Measurements from ENCODE around the gene ABHD17A. TPM values are rescaled to one million over a fixed set of nuclear protein-coding genes. Genes with fewer than 3 reads are reported as not detected.

ABHD17A gene
- total and polyA plus RNA-seq, 2 of the 8 experiments (the other 6 are each of a cell fraction or from before 2014, with no cell fraction given): 41.2 to 87.4 TPM

- no peak overlapping the region for H2AFZ ChIP-seq (ENCODE audit: low read length)
- no peaks in the 10 kb centered on the region; a peak in 2 of 7 replicates for H3K27me3 ChIP-seq (replicated peaks in 1 of 4; ENCODE audit: control insufficient read depth in 3 of 4, extremely low read depth in 1 of 4, insufficient read depth in 3 of 4, low read length in 3 of 4)
- no peak overlapping the region for H2BK120ac ChIP-seq (replicated peaks; ENCODE audit: low read depth, low read length)
- no peak overlapping the region for H2BK15ac ChIP-seq (ENCODE audit: low read length)
- no peak overlapping the region for H3K14ac ChIP-seq (ENCODE audit: insufficient read length)
- peaks cover 23% of the 10 kb centered on the region for H3K79me1 ChIP-seq (ENCODE audit: low read depth, low read length)
- H3K23ac ChIP-seq (ENCODE audit: insufficient read length): no peak overlapping the region
- CTCF ChIA-PET (ENCODE audit: partially characterized antibody): interaction anchor here (1.3 kb wide), 1 partner anchor 62 kb away, joined by 3 read pairs; no protein-coding TSS in a partner anchor
- no peaks in the 10 kb centered on the region for H3K36me3 ChIP-seq (ENCODE audit: control insufficient read depth in 2 of 4, insufficient read depth in 4 of 4, low read length in 3 of 4)
- no peak overlapping the region for H4K8ac ChIP-seq (ENCODE audit: extremely low read depth, insufficient read depth, low read length)
- no peaks in the 10 kb centered on the region for H3K9me3 ChIP-seq (ENCODE audit: insufficient read depth in 2 of 2, low read depth in 1 of 2, low read length in 1 of 2)
- no peak overlapping the region for H4K5ac ChIP-seq (ENCODE audit: insufficient read length, low read depth, low read length)
- DNase-seq (ENCODE audit: low read depth in 1 of 2, low spot score in 2 of 2): no peak
- H3K56ac ChIP-seq (replicated peaks; ENCODE audit: insufficient read length, low read depth, low read length): no peak overlapping the region
- FAIRE-seq: no peak
- H4K91ac ChIP-seq (replicated peaks; ENCODE audit: insufficient read length, low read length): no peak overlapping the region
- 81% methylated on average over 8 of the region's 8 CpGs; no CpG with 5 or more reads in 1 of the 2 experiments for WGBS, 2 experiments (ENCODE audit: extremely low coverage in 1 of 2, insufficient coverage in 1 of 2, insufficient read length in 1 of 2, insufficient replicate concordance in 2 of 2, low coverage in 1 of 2, low lambda C conversion rate in 2 of 2, missing lambda C conversion rate in 1 of 2)
- H3K9ac ChIP-seq (replicated peaks in 1 of 4; ENCODE audit: extremely low read depth in 1 of 4, low read depth in 3 of 4, low read length in 3 of 4): no peak overlapping the region
- H3K18ac ChIP-seq (ENCODE audit: extremely low read depth, low read length): no peak overlapping the region
- H3K23me2 ChIP-seq (ENCODE audit: low read depth, low read length): peaks cover 6% of the 10 kb centered on the region; the same call in 1 of the 2 replicates
- H2AK5ac ChIP-seq (ENCODE audit: low read depth, low read length): no peak overlapping the region
- POLR2A ChIA-PET (ENCODE audit: partially characterized antibody): interaction anchor here (1.3 to 1.4 kb wide), 3 partner anchors 15 to 165 kb away, joined by 4 to 5 read pairs (median 4); partner anchors contain the start of genes ADAT3 and SCAMP4
- no peak overlapping the region for H3K27ac ChIP-seq (ENCODE audit: low read depth, low read length)
- H3K4me3 ChIP-seq (ENCODE audit: extremely low read depth in 1 of 4, insufficient read depth in 2 of 4, low read depth in 3 of 4, low read length in 4 of 4): peak overlapping the region in 2 of 4 experiments; percentile 77 to 81; a peak in 5 of 8 replicates
- peaks cover 7 to 29% of the 10 kb centered on the region in 2 experiments; a peak in 3 of 4 replicates for H3K79me2 ChIP-seq (ENCODE audit: control insufficient read depth in 1 of 2, insufficient read depth in 2 of 2, low read length in 2 of 2)
- peak overlapping the region; percentile 81 to 85; a peak in 3 of 4 replicates for H3K4me2 ChIP-seq (ENCODE audit: insufficient read depth in 1 of 2, low read depth in 2 of 2, low read length in 2 of 2)
- no peak overlapping the region for H3K4ac ChIP-seq (replicated peaks; ENCODE audit: insufficient read length, low read depth, low read length)
- peaks cover 13 to 23% of the 10 kb centered on the region in 2 experiments for H4K20me1 ChIP-seq (replicated peaks in 1 of 2; ENCODE audit: control insufficient read depth in 1 of 2, insufficient read depth in 2 of 2, low read length in 2 of 2)
- H2BK5ac ChIP-seq (ENCODE audit: low read depth, low read length): no peak overlapping the region
- no peak overlapping the region for H2BK20ac ChIP-seq (ENCODE audit: low read length)
- H3K4me1 ChIP-seq (replicated peaks in 1 of 4; ENCODE audit: control insufficient read depth in 3 of 4, insufficient read depth in 4 of 4, low read length in 3 of 4): peaks cover 3 to 14% (median 9%) of the 10 kb centered on the region in 4 experiments; a peak in 6 of 7 replicates
- no peak overlapping the region for H2BK12ac ChIP-seq (ENCODE audit: low read depth, low read length)
- TF ChIP-seq RFX5 (IDR thresholded peaks at IDR 0.05; ENCODE audit: borderline replicate concordance, low read depth, low read length) (no peak), JUN (IDR thresholded peaks at IDR 0.05; ENCODE audit: low read depth, low read length) (no peak), ASH2L (IDR thresholded peaks at IDR 0.05; ENCODE audit: low read length) (no peak), MAFK (IDR thresholded peaks at IDR 0.05; ENCODE audit: low read depth, low read length) (no peak), SIRT6 (IDR thresholded peaks at IDR 0.05; ENCODE audit: low read length) (no peak), SP2 (IDR thresholded peaks at IDR 0.05; ENCODE audit: low read length) (no peak), SP1 (IDR thresholded peaks at IDR 0.05; ENCODE audit: low read depth, low read length) (no peak), KDM4A (IDR thresholded peaks at IDR 0.05; ENCODE audit: low read depth, low read length, severe bottlenecking) (no peak), TAF7 (optimal IDR thresholded peaks at IDR 0.05; ENCODE audit: borderline replicate concordance, low read depth, low read length) (no peak), SIN3A (conservative IDR thresholded peaks at IDR 0.05 in 1 of 2, IDR thresholded peaks at IDR 0.05 in 1 of 2; ENCODE audit: low read depth in 1 of 2, low read length in 2 of 2) (no peak), EZH2 (IDR thresholded peaks at IDR 0.05; ENCODE audit: low read depth, low read length, severe bottlenecking) (no peak), RXRA (IDR thresholded peaks at IDR 0.05; ENCODE audit: insufficient read depth, low read depth, low read length) (no peak), USF2 (IDR thresholded peaks at IDR 0.05; ENCODE audit: low read length) (no peak)
Measured at GRCh38 chr19:1883784-1884183, 1.5 kb downstream of the ABHD17A start.
